ENCODE results near the gene ITPR1. TPM values are rescaled to one million over a fixed set of nuclear protein-coding genes. Genes with fewer than 3 reads are reported as not detected.

The ITPR1 gene
- total RNA-seq, 1 experiment from 2014 or later, result 13.2 TPM

DNA sequence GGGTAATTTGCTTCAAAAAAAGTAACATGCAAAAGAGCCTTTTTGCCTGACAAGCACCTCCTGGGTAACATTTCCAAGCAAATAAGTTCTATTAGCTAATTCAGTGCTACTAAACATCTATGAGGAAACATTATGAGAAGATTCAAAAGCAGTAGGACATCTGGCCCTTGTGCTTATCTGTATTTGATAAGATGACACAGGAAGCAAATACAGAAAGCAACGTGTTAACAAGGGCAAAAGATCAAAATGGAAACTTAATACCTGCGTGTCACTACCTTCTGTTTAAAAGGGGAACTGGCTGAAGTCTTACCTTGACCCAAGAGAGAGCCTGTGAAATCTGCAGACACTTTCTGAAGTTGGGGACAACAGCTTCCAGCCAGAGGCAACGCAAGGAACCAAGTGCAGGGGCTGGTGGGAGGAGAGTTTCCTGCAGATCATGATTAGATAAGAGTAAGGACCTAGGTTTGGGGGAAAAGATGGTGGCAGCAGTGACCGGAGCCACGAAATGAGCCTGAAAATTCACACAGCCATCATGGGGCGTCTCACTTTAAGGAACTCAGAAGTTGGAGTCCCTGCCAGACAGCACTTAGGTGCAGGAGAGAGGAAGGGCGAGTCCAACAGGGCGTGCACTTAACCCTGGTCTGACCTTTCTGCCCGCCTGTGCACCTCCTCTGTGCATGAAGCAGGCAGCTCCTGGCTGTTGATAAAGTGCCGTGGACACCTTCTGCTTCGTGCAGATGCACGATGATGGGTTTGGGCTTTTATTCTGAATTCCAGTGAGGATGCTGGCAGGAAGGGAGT lies 332.5 kb downstream of the ITPR1 start:
- DNase-seq (ENCODE audit: low read depth), result no peak

GRCh38 chr3:4826237-4827100 lies 333.3 kb downstream of the ITPR1 start:
- no peak for DNase-seq (ENCODE audit: low read depth)

DNA sequence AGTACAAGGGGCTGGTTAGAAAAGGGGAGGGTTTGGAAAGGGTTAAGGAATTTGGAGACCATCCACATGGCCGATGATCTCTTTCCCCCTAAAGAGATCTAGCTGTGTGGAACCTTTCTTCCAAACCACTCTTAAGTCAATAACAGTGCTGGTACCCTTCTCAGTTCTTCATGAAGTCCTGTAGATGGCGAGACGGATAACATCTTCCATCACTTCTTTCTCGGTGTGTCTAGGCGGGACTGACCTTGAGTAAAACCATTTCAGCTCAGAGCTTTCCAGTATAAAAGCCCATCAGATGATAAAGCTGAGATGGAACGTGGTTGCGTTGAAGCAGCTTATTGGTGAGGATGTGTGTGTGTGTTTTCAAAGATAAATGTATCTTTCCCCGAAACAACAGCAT lies 334.6 kb downstream of the ITPR1 start:
- DNase-seq (ENCODE audit: low read depth), result no peak

DNA sequence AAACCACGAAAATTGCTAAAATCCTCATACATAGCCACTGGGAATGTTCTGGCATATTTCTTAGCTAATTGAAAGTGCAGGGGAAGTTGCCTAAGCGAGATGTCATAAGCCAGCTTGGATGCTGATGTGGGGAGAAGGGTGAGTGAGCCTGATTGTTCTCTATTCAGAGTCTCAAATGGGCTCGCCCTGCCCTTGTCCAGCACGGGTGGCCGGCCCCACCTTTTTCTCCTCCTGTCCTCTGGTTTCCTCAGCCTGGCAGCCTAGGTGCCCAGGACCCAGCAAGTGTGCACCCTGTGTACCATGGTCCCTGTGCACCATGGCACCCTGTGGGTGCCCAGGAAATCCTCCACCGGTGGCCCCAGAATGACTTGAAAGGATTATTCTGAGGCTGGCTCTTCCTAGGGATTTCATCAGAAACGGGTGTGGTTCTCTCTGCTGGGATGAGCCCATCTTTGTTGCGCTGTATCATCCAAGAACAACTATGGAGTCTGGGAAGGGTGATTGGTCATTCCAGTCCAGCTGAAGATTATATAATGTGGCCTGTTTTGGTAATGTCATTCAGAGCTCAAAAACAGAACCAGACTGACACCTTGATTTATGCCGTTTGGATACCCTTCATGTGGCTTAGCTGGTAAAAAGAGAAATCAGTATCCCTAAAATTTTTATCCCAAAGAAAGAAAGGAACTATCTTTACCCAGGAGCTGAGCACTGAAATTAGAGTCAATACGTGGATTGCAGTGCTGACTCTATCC lies 335.3 kb downstream of the ITPR1 start:
- peak; percentile 33 for DNase-seq (ENCODE audit: low read depth)

DNA sequence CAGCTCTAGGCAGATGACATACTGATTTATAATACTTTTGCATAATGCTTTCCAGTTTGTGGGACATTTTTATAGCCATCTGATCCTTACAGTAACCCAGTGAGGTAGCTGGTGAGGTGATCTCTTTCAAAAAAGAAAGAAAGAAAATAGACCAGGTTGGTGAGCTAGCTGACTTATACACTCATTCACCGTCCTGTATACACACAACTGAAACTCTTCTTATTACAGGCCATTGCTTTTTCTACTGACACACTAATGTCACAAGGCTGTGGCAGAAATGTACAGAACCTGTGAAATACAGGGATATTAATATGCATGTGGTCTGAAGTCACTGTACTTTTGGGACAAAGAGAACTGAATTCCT lies 335.9 kb downstream of the ITPR1 start:
- no peak for DNase-seq (ENCODE audit: low read depth)

- no peak for DNase-seq (ENCODE audit: low read depth)
Observed at GRCh38 chr3:4830586-4830914, 337.4 kb downstream of the ITPR1 start.

DNA sequence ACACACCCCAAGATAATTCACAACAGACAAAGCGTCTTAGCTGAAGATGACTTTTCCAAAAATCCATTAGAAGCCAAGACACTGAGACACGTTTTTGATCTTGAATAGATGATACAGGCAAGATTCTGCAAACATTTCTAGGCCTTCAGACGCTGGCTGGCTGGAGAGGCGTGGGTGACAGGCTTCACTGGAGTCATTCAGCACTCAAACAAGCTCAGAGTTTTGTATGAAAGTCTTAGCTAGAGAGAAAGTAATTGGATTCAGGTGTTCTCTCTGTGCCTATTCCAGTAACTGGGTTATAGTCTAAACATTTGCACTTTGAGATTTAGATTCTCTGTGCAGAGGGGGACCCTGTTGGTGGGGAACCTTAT lies 338.4 kb downstream of the ITPR1 start:
- no peak for DNase-seq (ENCODE audit: low read depth)

DNA sequence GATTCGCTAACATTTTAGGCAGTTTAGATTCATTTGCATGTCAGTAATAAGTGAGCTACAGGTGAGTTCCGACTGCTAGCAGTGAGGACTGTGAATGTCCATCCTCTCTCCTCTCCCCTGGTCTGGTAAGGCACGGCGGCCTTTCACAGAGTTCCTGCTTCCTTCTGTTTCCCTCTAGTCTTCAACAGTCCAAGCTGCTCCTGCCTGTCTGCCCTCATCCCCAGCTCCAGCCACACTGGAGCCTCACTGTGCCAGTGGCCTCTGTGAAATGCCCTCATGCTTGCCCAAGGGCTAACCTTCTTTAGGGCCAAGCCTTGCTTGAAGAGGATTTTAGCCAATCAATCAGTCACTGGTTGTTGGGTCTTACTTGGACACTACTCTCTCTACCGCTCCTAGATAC lies 340.3 kb downstream of the ITPR1 start:
- no peak for DNase-seq (ENCODE audit: low read depth)

- DNase-seq (ENCODE audit: low read depth), result peak; percentile 82
Observed at GRCh38 chr3:4834403-4834866, 341.3 kb downstream of the ITPR1 start.

DNA sequence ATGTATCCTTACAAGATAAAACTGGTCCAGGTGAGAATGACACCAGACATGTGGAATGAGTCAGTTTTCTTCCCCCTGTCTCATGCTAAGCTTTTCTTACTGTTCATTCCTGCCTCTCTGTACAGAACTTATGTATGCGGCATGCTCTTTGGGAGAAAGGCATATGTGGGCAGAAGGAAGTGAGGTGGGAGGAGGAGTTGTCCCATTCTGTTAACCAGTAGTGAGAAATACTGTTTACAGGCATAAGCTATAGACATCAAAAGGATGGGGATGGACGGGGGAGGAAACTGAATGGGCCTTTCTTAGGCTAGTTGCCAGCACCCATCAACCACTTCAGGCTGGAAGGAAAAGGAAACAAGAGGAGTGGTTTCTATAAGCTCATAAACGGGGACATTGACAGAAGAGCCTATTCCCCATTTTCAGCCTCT lies 342.5 kb downstream of the ITPR1 start:
- peak; percentile 37 for DNase-seq (ENCODE audit: low read depth)

DNA sequence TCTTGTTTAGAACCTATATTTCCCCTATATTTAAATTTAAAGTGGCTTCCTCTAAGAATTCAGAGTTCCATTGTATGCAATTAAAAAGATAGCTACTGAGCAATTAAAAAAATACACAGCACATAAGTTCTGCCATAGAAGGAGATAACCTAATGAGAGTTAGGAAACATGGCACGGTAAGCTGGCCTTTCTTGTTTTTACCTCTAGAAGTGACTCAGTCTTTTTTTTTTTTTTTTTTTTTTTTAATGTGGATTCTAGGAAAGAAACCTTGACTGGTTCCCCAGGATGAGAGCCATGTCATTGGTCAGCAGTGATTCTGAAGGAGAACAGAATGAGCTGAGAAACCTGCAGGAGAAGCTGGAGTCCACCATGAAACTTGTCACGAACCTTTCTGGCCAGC lies 343.4 kb downstream of the ITPR1 start:
- no peak for DNase-seq (ENCODE audit: low read depth)

GRCh38 chr3:4837374-4837930 lies 344.3 kb downstream of the ITPR1 start:
- DNase-seq (ENCODE audit: low read depth), result no peak

DNA sequence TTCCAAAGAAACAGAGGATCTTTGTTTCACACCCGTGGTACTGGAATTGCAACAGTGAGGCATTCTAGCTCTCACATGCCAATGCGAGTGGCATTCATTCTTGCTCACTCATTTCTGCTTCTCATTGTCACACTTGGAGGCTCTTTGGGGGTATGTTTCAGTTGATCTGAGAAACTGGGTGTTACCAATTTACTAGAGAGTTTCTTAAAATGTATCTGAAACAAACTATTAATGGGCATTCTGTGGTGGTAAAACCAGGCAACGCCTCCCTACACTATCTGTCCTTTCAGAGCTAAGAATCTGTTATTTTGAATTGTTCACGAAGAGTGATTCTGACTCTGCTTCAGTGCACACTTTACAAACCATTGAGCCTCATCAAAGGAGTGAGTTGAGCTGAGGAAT lies 345.5 kb downstream of the ITPR1 start:
- DNase-seq (ENCODE audit: low read depth), result no peak

- no peak for DNase-seq (ENCODE audit: low read depth)
Observed at GRCh38 chr3:4839278-4839677, 346.1 kb downstream of the ITPR1 start.

GRCh38 chr3:4841225-4841624 lies 348.1 kb downstream of the ITPR1 start:
- DNase-seq (ENCODE audit: low read depth), result no peak

GRCh38 chr3:4841776-4842440 lies 348.8 kb downstream of the ITPR1 start:
- no peak for DNase-seq (ENCODE audit: low read depth)

GRCh38 chr3:4843619-4844018 lies 350.5 kb downstream of the ITPR1 start:
- DNase-seq (ENCODE audit: low read depth), result no peak

GRCh38 chr3:4845882-4846281 lies 352.7 kb downstream of the ITPR1 start:
- DNase-seq (ENCODE audit: low read depth), result no peak

- DNase-seq (ENCODE audit: low read depth), result no peak
Observed at GRCh38 chr3:4846543-4846942, 353.4 kb downstream of the ITPR1 start.

GRCh38 chr3:4848176-4848825 lies 355.2 kb downstream of the ITPR1 start:
- no peak for DNase-seq (ENCODE audit: low read depth)

DNA sequence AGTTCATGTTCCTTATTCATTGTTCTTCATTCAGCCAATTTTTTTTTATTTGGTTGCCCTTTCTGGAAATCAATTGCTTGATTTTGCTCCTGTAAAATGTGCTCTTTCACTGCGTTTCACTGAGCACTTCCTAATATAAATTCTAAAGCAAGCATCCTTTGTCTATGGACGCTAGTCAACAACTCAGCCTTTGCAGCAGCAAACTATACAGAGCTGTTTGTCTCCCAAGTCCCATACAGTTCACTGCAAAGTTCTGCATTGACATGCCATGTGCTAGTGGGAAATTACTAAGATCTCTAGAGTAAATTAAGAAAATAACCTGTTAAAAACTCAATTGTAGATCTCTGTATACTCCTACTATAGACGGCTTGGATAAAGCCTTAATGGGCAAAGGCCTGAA lies 356.0 kb downstream of the ITPR1 start:
- no peak for DNase-seq (ENCODE audit: low read depth)
